B cell (primary cell): ENCODE results near the gene TNNT1.

Experiments
- EZH2 ChIP-seq: IDR thresholded peaks from 2 replicates; pipeline ENCODE4 v1.6.1; 2012; ENCODE audit warnings: borderline replicate concordance, low read depth, mild to moderate bottlenecking, moderate library complexity, low read length; ENCODE audit not compliant: insufficient read depth, poor library complexity, severe bottlenecking
- TF ChIP-seq, protein P1 (sequence below): fragments of 200-600 bp; IDR thresholded peaks from one replicate; pipeline ENCODE4 v1.8.0; 2022; ENCODE audit warnings: antibody characterized with exemption, mild to moderate bottlenecking

DNA sequence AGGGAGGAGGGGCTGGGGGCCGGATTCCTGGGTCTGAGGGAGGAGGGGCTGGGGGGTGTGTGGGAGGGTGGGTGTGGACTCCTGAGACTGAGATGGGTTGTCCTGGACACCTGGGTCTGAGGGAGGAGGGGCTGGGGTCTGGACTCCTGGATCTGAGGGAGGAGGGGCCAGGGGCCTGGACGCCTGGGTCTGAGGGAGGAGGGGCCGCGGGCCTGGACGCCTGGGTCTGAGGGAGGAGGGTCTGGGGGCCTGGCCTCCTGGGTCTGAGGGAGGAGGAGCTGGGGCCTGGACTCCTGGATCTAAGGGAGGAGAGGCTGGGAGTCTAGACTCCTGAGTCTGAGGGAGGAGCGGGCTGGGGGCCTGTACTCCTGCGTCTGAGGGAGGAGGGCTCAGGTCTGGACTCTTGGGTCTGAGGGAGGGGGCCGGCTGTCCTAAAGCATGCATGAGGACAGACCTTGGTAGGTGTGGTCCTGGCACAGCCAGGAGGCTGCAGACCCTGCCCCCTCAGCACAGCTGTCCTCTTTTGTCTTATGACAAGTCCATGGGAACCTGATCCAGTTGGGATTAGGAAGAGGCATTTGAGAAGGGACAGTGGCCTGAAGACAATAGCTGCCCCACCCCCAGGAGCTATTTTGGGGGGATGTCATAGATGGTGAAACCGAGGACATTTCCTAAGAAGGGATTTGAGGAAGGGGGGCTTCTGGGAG lies 1.3 kb downstream of the TNNT1 start:
- TF ChIP-seq EZH2: no peak
- TF ChIP-seq, protein P1, sequence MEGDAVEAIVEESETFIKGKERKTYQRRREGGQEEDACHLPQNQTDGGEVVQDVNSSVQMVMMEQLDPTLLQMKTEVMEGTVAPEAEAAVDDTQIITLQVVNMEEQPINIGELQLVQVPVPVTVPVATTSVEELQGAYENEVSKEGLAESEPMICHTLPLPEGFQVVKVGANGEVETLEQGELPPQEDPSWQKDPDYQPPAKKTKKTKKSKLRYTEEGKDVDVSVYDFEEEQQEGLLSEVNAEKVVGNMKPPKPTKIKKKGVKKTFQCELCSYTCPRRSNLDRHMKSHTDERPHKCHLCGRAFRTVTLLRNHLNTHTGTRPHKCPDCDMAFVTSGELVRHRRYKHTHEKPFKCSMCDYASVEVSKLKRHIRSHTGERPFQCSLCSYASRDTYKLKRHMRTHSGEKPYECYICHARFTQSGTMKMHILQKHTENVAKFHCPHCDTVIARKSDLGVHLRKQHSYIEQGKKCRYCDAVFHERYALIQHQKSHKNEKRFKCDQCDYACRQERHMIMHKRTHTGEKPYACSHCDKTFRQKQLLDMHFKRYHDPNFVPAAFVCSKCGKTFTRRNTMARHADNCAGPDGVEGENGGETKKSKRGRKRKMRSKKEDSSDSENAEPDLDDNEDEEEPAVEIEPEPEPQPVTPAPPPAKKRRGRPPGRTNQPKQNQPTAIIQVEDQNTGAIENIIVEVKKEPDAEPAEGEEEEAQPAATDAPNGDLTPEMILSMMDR: no peak
